Measurements from ENCODE around the gene TMA7B. TPM values are rescaled to one million over a fixed set of nuclear protein-coding genes. Genes with fewer than 3 reads are reported as not detected.

The TMA7B gene
- total RNA-seq, 2 experiments from 2014 or later, result 0.96 to 1.1 TPM

- H3K4me1 Mint-ChIP-seq, result peaks cover 45% of the 10 kb centered on the region
- H3K36me3 Mint-ChIP-seq (ENCODE audit: low read depth), result no peaks in the 10 kb centered on the region
- ChIA-PET POLR2A (interaction anchor here (0.8 kb wide), 1 partner anchor 12 kb away, joined by 3 read pairs; no protein-coding TSS in a partner anchor), CTCF (interaction anchor here (0.6 to 4.4 kb wide), 10 partner anchors 8 to 113 kb away, joined by 3 to 53 read pairs (median 4); no protein-coding TSS in a partner anchor)
- intact Hi-C loops (cut with DNase I, micrococcal nuclease), result loop anchor here (5.0 to 10.0 kb wide), 2 partner anchors 397 to 415 kb away; partner anchors contain the start of genes ADSL (in 1 of the 2) and RPS19BP1 (in 1 of the 2)
- no peaks in the 10 kb centered on the region for H3K27me3 Mint-ChIP-seq
- ATAC-seq, result no peak
- no peak overlapping the region for H3K4me3 Mint-ChIP-seq
- H3K27ac Mint-ChIP-seq, result no peak overlapping the region
- no peak for DNase-seq
- H3K9me3 Mint-ChIP-seq (ENCODE audit: low read depth), result no peaks in the 10 kb centered on the region
Observed at GRCh38 chr22:39932166-39932565, 28.0 kb upstream of the TMA7B start.

- ChIA-PET CTCF (interaction anchor here (0.5 to 4.4 kb wide), 22 partner anchors 9 to 601 kb away, joined by 3 to 53 read pairs (median 4); no protein-coding TSS in a partner anchor), POLR2A (interaction anchor here (0.6 to 1.1 kb wide), 3 partner anchors 12 to 25 kb away, joined by 3 to 5 read pairs (median 4); no protein-coding TSS in a partner anchor)
- ATAC-seq, result peak; percentile 35
- intact Hi-C loops (cut with DNase I, micrococcal nuclease), result loop anchor here (5.0 to 10.0 kb wide), 2 partner anchors 398 to 414 kb away; partner anchors contain the start of genes ADSL (in 1 of the 2) and RPS19BP1 (in 1 of the 2)
- DNase-seq, result peak; percentile 83
- no peaks in the 10 kb centered on the region for H3K36me3 Mint-ChIP-seq (ENCODE audit: low read depth)
- no peaks in the 10 kb centered on the region for H3K9me3 Mint-ChIP-seq (ENCODE audit: low read depth)
- H3K27ac Mint-ChIP-seq, result peak overlapping the region; percentile 92
- peaks cover 54% of the 10 kb centered on the region for H3K4me1 Mint-ChIP-seq
- no peaks in the 10 kb centered on the region for H3K27me3 Mint-ChIP-seq
- peak overlapping the region; percentile 69 for H3K4me3 Mint-ChIP-seq
Observed at GRCh38 chr22:39932918-39933649, 27.1 kb upstream of the TMA7B start.

- POLR2A ChIA-PET, result interaction anchor here (0.6 to 1.1 kb wide), 2 partner anchors 12 to 45 kb away, joined by 5 read pairs; no protein-coding TSS in a partner anchor
- peak overlapping the region; percentile 69 for H3K4me3 Mint-ChIP-seq
- intact Hi-C loops (cut with DNase I, micrococcal nuclease), result loop anchor here (5.0 to 10.0 kb wide), 2 partner anchors 399 to 414 kb away; partner anchors contain the start of genes ADSL (in 1 of the 2) and RPS19BP1 (in 1 of the 2)
- no peaks in the 10 kb centered on the region for H3K27me3 Mint-ChIP-seq
- peak overlapping the region; percentile 92 for H3K27ac Mint-ChIP-seq
- H3K36me3 Mint-ChIP-seq (ENCODE audit: low read depth), result no peaks in the 10 kb centered on the region
- peaks cover 61% of the 10 kb centered on the region for H3K4me1 Mint-ChIP-seq
- no peak for ATAC-seq
- no peak for DNase-seq
- no peaks in the 10 kb centered on the region for H3K9me3 Mint-ChIP-seq (ENCODE audit: low read depth)
- CTCF ChIA-PET, result interaction anchor here (0.6 to 4.4 kb wide), 16 partner anchors 9 to 403 kb away, joined by 3 to 53 read pairs (median 4); no protein-coding TSS in a partner anchor
Observed at GRCh38 chr22:39933741-39934140, 26.5 kb upstream of the TMA7B start.

GRCh38 chr22:39935116-39935515, 25.1 kb upstream of the TMA7B start:
- Mint-ChIP-seq H3K4me1 (peaks cover 72% of the 10 kb centered on the region), H3K36me3 (ENCODE audit: low read depth) (no peaks in the 10 kb centered on the region), H3K4me3 (peak overlapping the region; percentile 69), H3K27me3 (no peaks in the 10 kb centered on the region), H3K9me3 (ENCODE audit: low read depth) (no peaks in the 10 kb centered on the region), H3K27ac (peak overlapping the region; percentile 92)
- CTCF ChIA-PET, result interaction anchor here (0.7 to 4.4 kb wide), 10 partner anchors 8 to 405 kb away, joined by 3 to 53 read pairs (median 4); no protein-coding TSS in a partner anchor
- intact Hi-C loops (cut with DNase I, micrococcal nuclease), result loop anchor here in 1 of 2 experiments (5.0 to 10.0 kb wide), 2 partner anchors 87 to 400 kb away; partner anchors contain the start of gene RPS19BP1
- POLR2A ChIA-PET, result interaction anchor here (0.6 to 0.7 kb wide), 2 partner anchors 63 to 415 kb away, joined by 3 to 6 read pairs; partner anchors contain the start of gene ATF4
- peak; percentile 3 for DNase-seq
- ATAC-seq, result no peak

GRCh38 chr22:39935612-39936011, 24.6 kb upstream of the TMA7B start:
- H3K4me3 Mint-ChIP-seq, result peak overlapping the region; percentile 69
- POLR2A ChIA-PET, result interaction anchor here (0.6 kb wide), 1 partner anchor 64 kb away, joined by 3 read pairs; no protein-coding TSS in a partner anchor
- H3K4me1 Mint-ChIP-seq, result peaks cover 77% of the 10 kb centered on the region
- intact Hi-C loops (cut with DNase I, micrococcal nuclease), result loop anchor here in 1 of 2 experiments (5.0 to 10.0 kb wide), 2 partner anchors 87 to 401 kb away; partner anchors contain the start of gene RPS19BP1
- CTCF ChIA-PET, result interaction anchor here (0.7 to 4.4 kb wide), 9 partner anchors 7 to 101 kb away, joined by 3 to 53 read pairs (median 3); no protein-coding TSS in a partner anchor
- H3K27ac Mint-ChIP-seq, result peak overlapping the region; percentile 92
- DNase-seq, result peak; percentile 33
- no peak for ATAC-seq
- no peaks in the 10 kb centered on the region for H3K36me3 Mint-ChIP-seq (ENCODE audit: low read depth)
- H3K27me3 Mint-ChIP-seq, result no peaks in the 10 kb centered on the region
- H3K9me3 Mint-ChIP-seq (ENCODE audit: low read depth), result no peaks in the 10 kb centered on the region

- ChIA-PET POLR2A (interaction anchor here (0.7 to 1.1 kb wide), 2 partner anchors 11 to 30 kb away, joined by 3 to 9 read pairs; no protein-coding TSS in a partner anchor), CTCF (interaction anchor here (0.5 to 4.3 kb wide), 10 partner anchors 9 to 257 kb away, joined by 3 to 18 read pairs (median 4); no protein-coding TSS in a partner anchor)
- ATAC-seq (no peak), DNase-seq (peak; percentile 18)
- H3K4me3 Mint-ChIP-seq, result peak overlapping the region; percentile 69
- H3K27ac Mint-ChIP-seq, result peak overlapping the region; percentile 92
- H3K9me3 Mint-ChIP-seq (ENCODE audit: low read depth), result no peaks in the 10 kb centered on the region
- H3K36me3 Mint-ChIP-seq (ENCODE audit: low read depth), result no peaks in the 10 kb centered on the region
- H3K4me1 Mint-ChIP-seq, result peaks cover 86% of the 10 kb centered on the region
- no peaks in the 10 kb centered on the region for H3K27me3 Mint-ChIP-seq
- intact Hi-C loops (cut with DNase I, micrococcal nuclease), result loop anchor here in 1 of 2 experiments (5.0 to 10.0 kb wide), 2 partner anchors 86 to 402 kb away; partner anchors contain the start of gene RPS19BP1
Observed at GRCh38 chr22:39936523-39937145, 23.6 kb upstream of the TMA7B start.

- ChIA-PET CTCF (interaction anchor here (0.6 to 4.3 kb wide), 8 partner anchors 11 to 1975 kb away, joined by 3 to 18 read pairs (median 3); no protein-coding TSS in a partner anchor), POLR2A (interaction anchor here (0.6 kb wide), 3 partner anchors 14 to 32 kb away, joined by 3 read pairs; no protein-coding TSS in a partner anchor)
- Mint-ChIP-seq H3K27me3 (no peaks in the 10 kb centered on the region), H3K4me1 (peaks cover 93% of the 10 kb centered on the region), H3K9me3 (ENCODE audit: low read depth) (no peaks in the 10 kb centered on the region), H3K27ac (peak overlapping the region; percentile 92), H3K36me3 (ENCODE audit: low read depth) (no peaks in the 10 kb centered on the region), H3K4me3 (peak overlapping the region; percentile 54)
- DNase-seq, result peak; percentile 29
- intact Hi-C loops (cut with DNase I, micrococcal nuclease), result loop anchor here in 1 of 2 experiments (5.0 to 10.0 kb wide), 2 partner anchors 84 to 403 kb away; partner anchors contain the start of gene RPS19BP1
- no peak for ATAC-seq
Observed at GRCh38 chr22:39937906-39938305, 22.3 kb upstream of the TMA7B start.

GRCh38 chr22:39938509-39939111, 21.6 kb upstream of the TMA7B start:
- POLR2A ChIA-PET, result interaction anchor here (0.5 to 0.6 kb wide), 5 partner anchors 13 to 427 kb away, joined by 3 read pairs; no protein-coding TSS in a partner anchor
- ATAC-seq, result peak; percentile 58
- H3K4me1 Mint-ChIP-seq, result peaks cover 93% of the 10 kb centered on the region

GRCh38 chr22:39939830-39940229, 20.4 kb upstream of the TMA7B start:
- peak overlapping the region; percentile 21 for H3K4me3 Mint-ChIP-seq
- DNase-seq (no peak), ATAC-seq (no peak)
- ChIA-PET POLR2A (no interaction called here), CTCF (interaction anchor here (0.6 to 4.3 kb wide), 6 partner anchors 12 to 405 kb away, joined by 3 to 18 read pairs (median 4); no protein-coding TSS in a partner anchor)
- intact Hi-C loops (cut with DNase I, micrococcal nuclease), result loop anchor here (2.0 to 10.0 kb wide), 6 partner anchors 82 to 405 kb away; partner anchors contain the start of genes ADSL (in 1 of the 2) and RPS19BP1 (in 1 of the 2)
- H3K27me3 Mint-ChIP-seq, result no peaks in the 10 kb centered on the region
- peak overlapping the region; percentile 70 for H3K27ac Mint-ChIP-seq
- no peaks in the 10 kb centered on the region for H3K9me3 Mint-ChIP-seq (ENCODE audit: low read depth)
- H3K4me1 Mint-ChIP-seq, result peaks cover 93% of the 10 kb centered on the region
- no peaks in the 10 kb centered on the region for H3K36me3 Mint-ChIP-seq (ENCODE audit: low read depth)

More at GRCh38 chr22:39938509-39939111, 21.6 kb upstream of the TMA7B start:
- peak; percentile 81 for DNase-seq
- intact Hi-C loops (cut with DNase I, micrococcal nuclease), result loop anchor here in 1 of 2 experiments (5.0 to 10.0 kb wide), 2 partner anchors 84 to 404 kb away; partner anchors contain the start of gene RPS19BP1
- Mint-ChIP-seq H3K9me3 (ENCODE audit: low read depth) (no peaks in the 10 kb centered on the region), H3K27ac (peak overlapping the region; percentile 92), H3K36me3 (ENCODE audit: low read depth) (no peaks in the 10 kb centered on the region), H3K4me3 (peak overlapping the region; percentile 54), H3K27me3 (no peaks in the 10 kb centered on the region)
- CTCF ChIA-PET, result interaction anchor here (0.6 to 4.3 kb wide), 7 partner anchors 11 to 209 kb away, joined by 3 to 18 read pairs (median 4); no protein-coding TSS in a partner anchor

Data from activated CD4-positive, alpha-beta T cell treated with anti-CD3 and anti-CD28 coated beads for 36 hours (primary cell).